SW480 (cell line): Measurements from ENCODE around the gene ITGB3.
"Not testable (repeated sequence)": the region's sequence is repeated elsewhere in the genome, so short reads cannot be mapped to it uniquely, and the experiment has no call there.

Source experiments
- DNase-seq: peaks from one replicate; pipeline ENCODE4 v3.0.0-alpha.2; 2016; ENCODE audit warnings: low spot score

The ITGB3 gene

DNA sequence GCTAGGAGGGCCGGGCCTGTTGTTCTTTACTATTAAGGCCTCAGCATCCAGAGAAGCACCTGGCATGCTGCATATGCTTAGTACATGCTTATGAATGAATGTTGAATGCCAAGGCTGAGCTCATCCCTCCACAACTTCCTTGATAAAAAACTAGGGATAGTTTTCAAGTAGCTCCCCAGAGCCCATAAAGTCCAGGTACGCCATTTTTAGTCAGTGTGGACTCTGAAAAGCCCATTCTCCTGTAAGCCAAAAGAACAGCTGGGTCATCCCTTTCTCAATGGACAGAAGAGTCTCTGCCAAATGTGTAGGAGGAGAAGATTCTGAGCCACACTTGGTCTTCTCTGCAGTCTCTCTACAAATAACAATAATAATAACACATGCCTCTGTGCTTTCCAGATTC is 8.9 kb upstream of the ITGB3 start:
- DNase-seq, result no peak

DNA sequence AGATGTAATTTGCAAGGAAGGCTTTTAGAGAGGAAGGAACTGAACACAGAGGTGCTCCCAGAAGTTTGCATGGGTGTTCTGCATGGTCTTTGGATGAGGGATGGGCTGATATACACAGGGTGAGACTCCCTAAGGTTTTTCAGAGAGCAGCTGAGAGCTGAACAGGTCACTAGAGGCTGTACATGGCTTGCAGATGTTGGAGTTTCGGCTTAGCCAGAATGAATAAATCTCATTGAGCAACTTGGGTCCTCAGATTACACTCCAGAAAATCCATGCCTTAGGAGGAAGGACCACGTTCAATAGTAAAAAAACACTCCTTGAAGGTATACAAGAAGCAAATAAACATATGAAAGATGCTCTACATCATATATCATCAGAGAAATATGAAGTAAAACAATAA is 7.5 kb upstream of the ITGB3 start:
- DNase-seq, result no peak

DNA sequence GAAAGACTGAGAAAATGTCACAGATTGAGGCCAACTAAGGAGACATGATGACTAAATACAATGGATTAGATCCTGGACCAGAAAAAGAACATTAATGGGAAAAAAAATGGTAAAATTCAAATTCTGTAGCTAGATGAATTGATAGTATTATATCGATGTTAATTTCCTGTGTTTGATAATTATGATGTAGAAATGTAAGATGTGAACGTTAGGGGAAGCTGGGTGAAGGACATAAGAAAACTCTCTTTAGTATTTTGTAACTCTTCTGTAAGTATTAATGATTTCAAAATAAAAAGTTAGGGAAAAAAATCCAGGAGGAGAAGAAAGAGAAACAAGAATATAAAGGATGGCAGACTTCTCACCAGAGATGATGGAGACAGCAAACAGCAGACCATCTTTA is 2.8 kb upstream of the ITGB3 start:
- no peak for DNase-seq

DNA sequence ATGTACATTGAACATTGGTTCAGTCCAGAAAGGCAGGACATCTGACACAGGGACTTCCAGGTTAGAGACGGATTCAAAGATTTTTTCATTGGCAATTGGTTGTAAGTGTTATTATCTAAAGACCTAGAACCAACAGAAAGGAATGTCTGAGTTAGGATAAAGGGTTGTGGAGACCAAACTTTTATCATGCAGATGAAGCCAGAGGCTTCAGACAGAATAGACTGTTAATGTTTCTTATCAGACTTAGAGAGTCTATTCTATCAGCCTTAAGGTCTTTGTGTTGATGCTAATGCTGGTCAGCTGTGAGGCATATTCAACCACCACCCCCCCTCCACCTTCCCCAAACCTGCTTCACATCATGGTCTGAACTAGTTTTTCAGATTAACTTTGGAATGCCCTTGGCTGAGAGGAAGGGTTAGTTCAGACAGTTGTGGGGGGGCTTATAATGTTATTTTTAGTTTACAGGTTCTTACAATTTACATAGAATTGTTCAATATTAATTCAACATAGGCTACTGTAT is 2.1 kb upstream of the ITGB3 start:
- no peak for DNase-seq

DNA sequence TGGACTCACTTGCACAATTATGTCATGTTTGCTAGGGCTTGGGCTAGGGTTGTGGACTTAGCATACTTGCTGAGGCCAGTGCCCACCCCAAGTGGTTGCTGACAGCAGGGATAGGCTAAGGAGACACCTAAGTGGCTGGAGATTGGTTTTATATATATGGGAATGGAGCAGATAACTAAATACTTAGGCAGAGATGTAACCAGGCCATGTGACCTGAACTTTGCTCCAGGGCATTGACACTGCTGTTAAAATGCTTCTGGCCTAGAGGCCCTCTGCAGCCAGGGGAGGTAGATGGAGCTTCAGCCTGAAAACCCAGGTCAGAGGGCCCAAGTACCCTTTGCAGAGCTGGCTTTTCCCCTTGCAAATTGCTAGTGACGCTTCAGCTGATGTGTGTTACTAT is 1.4 kb upstream of the ITGB3 start:
- DNase-seq, result no peak

DNA sequence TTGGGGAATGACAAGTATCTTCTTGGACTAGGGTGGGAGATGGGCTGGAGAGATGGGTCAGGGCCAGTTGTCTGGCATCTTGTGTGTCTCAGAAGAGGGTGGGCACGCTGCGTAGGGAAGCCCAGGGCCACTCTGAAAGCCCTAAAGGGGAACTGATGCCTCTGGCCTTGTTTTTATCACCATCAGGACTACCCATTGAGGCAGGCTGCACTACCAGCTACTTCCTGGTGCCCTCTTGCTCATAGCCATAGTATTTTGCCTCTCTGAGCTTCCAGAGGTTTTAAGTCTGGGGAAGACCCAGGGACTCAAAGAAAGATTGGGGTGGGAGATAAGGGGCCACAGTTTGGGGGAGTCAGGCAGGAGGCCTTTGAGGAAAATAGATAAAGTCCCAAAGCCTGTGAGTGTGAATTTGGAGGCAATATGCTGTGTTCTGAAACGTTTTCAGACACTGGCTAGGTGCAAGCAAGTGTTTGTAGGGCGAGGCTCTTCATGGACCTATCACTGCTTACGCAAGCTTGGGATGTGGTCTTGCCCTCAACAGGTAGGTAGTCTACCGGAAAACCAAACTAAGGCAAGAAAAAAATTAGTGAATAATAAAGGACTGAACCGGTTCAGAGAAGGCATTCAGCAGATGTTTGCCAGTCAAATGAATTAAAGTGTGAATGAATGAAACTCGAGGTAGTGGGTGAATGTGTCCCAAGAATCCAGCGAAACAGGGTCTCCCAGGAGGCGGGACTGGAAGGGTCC is 688 bp upstream of the ITGB3 start:
- no peak for DNase-seq

DNA sequence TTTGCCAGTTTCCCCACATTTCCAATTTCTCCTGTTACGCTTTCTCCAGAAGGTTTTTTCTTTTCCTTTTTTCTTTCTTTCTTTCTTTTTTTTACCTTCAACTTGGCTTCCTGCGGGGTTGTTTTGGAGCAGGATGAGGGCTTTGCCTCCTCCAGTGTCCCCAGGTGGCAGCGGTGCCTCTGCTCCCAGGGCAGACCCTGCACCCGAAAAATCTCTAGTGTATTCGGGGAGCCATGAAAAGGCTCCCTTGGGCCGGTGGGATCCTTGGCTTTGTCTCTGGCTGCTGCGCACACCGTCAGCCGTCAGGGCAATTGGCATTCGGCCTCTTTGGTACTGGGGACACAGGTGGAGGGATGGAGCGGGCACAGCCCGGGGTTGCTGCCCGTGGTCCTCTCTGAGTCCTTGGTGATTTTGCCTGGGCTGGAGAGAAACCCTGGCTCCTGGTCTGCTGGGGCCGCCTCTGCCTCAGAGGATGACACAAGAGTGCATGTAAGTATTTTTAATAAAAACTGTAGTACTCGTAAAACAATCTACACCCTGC is 846 bp downstream of the ITGB3 start:
- DNase-seq, result no peak

DNA sequence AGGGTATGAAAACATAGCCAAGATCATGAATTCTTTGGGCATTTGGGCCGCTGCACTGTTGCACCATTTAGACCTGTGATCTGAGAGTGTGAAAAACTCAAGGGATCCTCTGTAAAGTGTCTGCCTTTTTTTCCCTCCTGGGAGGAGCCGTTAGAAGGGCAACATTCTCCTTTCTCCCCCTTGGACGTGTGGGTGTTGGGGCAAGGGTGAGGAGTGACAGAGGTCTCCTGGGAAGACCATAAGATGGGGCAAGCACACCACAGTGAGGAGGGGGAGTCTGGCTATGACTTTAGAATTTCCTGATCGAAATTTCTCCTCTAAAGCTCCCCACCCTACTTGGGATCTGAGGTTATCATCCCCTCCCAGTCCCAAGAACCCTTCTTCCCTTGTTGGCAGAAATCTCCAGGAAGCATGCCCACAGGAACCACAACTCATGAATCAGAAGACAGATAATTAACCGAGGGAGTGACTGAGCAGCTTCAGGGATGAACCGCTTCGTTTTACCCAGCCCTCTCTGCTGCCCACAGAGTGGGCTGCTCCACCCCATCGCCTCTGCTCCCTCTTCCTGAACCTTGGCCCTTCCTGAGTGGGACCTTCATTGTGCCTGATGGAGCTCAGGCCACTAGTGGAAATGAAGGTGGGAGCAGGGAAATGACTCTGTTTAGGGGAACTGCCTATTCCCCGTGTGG is 4.2 kb downstream of the ITGB3 start:
- DNase-seq, result peak; percentile 68

DNA sequence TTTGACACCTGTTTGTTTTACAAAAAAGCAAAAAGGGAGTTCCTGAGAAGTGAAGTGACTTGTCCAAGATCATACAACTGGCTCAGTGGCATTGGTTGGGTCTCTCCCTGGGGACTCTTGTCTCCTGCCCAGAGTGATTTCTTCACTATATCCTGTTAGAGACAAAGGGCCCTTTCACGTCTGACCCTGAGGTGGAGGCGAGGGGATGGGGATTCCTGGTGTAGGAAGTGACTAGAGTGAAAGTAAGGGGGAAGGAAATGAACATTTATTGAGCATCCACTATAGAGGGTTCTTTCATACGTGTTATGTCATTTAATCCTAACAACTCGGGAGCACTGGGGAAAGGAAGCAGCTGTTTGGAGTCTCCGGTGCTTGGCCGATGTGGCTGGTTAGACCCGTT is 9.0 kb downstream of the ITGB3 start:
- no peak for DNase-seq

DNA sequence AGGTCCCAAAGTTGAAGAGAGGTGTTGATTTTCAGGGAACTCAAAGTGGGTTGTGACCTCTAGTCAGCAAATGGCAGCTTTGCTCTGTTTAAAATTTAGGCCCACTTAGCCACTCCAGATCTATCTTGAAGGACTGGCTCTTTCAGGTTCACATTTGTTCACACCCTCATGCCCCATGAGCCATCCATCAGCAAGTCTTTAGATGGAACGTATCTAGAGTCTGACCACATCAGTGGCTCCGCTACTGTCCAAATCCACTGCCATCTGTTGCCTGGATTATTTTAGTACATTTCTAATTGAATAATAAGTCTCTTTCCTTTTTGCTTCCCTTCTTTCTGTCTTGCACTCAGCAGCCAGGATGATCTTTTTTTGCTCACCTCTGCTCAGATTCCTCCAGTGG is 10.5 kb downstream of the ITGB3 start:
- no peak for DNase-seq

DNA sequence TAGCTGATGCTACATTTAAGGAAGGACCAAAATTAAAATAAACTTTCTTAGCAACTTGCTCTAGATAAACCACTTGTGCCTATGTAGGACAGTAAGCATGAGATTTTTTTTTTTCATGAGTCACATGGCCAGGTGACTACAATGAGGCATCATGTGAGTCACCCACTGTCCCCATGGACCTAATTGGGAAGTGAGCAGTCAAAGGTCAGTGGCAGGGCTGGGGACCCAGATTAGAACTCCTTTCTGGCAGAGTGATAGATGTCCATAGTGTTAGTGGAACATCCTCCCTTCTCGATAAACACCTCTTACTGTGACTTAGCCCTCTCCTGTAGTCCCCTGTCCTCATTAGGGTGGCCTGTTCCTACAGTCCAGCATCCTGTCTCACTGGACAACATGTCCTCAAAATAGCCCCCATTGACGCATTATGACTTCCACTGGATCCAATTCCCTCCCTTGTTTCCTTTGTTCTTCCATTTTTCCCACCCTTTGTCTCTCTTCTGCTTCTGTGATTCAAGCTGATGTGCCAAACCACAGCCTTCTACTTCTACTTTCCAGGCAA is 12.4 kb downstream of the ITGB3 start:
- DNase-seq, result peak; percentile 57

DNA sequence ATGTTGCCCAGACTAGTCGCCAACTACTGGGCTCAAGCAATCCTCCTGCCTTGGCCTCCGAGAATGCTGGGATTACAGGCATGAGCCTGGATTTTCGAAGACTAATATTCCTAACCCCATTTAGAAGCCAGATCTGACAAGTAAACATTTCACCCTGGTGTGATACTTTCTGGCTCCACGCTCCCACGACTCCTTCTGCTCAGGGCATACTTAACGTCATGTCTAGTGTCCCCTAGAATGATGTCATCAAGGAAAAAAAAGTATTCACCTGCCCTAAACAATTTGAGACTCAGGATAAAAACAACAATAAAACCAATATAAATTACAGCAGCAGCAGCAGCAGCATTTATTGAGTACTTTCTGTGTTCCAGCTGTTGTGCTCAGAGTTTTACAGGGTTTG is 13.2 kb downstream of the ITGB3 start:
- no peak for DNase-seq

DNA sequence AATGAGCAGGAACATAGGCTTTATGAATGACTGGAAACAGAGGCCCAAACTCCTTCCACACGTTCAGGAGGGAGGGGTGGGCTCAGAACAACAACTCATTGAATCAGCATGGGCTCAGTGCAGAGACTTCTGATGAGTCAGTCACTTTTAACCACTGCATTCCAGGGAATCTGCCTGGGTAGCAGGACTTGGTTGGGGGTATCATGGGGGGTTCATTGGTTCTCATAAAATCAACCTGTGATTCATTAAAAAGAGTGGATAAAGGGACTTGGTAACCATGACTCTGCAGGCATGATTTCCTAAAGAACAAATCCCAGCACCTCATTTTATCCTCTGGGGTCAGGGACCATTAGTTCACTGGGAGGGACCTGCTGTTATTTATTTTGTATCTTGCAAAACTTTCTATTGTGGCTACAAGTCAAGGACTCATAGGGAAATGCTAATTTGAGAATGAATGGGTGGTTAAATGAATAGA is 13.8 kb downstream of the ITGB3 start:
- peak; percentile 34 for DNase-seq

DNA sequence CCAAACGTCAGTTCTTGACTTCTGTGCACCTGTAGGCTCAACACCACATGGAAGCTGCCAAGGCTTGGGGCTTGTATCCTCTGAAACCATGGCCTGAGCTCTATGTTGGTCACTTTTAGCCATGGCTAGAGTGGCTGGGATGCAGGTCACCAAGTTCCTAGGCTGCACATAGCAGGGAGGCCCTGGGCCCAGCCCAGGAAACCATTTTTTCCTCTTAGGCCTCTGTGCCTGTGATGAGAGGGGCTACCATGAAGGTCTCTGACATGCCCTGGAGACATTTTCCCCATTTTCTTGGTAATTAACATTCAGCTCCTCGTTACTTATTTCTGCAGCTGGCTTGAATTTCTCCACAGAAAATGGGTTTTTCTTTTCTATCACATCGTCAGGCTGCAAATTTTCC is 15.3 kb downstream of the ITGB3 start:
- not testable (repeated sequence) for DNase-seq

DNA sequence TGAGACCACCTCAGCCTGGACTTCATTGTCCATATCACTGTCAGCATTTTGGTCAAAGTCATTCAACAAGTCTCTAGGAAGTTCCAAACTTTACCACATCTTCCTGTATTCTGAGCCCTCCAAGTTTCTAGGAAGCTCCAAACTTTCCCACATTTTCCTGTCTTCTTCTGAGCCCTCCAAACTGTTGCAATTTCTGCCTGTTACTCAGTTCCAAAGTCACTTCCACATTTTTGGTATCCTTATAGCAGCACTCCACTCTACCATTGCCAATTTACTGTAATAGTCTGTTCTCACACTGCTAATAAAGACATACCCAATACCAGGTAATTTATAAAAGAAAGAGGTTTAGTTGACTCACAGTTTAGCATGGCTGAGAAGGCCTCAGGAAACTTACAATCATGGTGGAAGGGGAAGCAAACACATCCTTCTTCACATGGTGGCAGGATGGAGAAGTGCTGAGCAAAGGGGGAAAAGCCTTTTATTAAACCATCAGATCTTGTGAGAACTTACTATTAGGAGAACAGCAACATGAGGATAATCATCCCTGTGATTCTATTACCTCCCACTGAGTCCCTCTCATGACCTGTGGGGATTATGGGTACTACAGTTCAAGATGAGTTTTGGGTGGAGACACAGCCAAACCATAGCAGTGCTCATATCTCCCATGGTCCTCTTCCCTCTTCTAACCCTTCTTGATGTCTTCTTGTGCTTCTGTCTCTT is 16.1 kb downstream of the ITGB3 start:
- not testable (repeated sequence) for DNase-seq

DNA sequence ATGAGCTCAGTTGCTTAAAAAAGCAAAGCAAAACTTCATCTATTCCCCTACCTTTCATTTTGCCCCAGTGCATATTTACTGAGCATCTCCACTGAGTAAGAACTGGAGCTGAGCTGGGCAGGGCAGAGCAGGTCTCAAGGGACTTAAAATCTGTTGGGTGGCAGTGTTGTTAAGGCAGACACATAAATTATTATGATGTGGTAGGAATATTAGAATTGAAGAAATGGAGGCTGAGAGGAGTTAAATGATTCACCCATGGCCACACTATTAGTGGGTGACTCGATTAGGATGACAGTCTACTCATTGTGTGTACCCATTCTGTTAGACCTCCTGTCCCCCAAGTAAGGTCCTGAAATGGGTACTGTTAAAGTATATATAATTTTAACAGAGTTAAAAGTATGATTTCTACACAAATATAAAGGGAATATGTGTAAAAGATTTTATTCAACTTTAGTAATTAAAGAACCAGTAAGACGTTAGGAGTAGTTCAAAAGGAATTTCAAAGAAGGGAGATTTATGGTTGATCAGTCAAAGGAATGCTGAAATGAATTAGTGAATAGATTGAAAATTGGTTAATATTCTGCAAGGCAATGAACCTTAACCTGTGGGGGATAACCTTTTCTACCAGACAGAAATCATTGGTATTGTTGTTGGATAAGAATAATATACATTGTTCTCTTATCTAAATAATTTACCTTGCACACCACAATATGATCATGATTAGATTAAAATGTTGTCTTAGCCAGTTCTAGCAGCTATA is 17.5 kb downstream of the ITGB3 start:
- no peak for DNase-seq

DNA sequence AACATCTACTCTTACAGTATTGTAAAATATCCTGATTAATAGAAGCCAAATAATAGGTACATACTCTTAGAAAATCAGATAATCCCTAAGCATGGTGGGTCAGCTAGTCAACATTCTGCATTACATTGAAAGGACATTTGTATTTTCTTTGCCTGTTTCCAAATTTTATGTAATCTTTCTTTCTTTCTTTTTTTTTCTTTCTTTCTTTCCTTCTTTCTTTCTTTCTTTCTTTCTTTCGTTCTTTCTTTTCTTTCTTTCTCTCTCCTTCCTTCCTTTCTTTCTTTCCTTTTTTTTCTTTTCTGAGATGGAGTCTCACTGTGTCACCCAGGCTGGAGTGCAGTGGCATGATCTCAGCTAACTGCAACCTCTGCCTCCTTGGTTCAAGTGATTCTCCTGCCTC is 18.9 kb downstream of the ITGB3 start:
- DNase-seq, result no peak

DNA sequence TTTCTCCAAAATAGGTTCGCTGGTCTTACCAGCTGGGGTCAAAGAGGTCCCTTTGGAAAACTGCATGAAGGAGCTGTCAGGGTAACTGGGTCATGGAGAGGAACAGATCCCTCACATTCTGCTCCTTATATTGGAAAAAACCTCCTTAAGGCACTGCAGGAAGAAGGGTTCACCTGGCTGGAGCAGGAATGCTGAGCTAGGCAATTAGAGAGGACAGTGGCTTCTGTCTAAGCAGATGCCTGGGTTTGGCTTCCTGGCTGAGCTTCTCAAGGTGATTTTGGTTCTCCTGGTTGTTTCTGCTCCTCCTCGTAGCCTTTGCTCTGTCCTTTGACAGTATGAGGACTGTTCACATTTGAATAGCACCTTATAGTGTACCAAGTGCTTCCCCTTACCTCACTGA is 19.6 kb downstream of the ITGB3 start:
- no peak for DNase-seq

DNA sequence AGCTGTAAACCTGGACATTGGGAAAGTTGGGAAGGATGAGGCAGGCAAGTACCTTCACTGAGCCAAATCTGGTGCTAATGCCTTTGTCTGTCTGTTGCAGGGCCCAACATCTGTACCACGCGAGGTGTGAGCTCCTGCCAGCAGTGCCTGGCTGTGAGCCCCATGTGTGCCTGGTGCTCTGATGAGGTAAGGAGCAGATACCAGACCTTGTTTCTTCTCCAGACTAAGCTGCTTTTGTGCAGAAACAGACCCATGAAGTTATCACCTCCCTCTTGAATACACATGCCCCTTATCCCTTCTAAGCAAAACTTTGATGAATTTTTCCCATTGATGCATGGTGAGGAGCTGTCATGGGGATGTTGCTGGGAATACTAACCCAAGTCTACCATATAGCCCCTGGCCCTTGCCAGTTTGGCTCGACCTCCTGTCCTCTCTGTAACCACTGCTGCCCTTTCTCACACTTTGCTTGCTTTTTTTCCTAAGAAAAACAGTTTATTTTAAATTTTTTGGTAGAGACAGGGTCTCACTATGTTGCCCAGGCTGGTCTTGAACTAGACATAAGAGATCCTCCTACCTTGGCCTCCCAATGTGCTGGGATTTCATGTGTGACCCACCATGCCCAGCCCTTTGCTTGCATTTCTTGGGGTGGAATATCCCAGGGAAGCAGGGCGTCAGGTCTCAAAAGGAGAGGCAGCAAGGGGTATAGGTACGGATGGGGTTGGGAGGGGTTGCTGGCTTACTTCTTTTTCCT is 20.9 kb downstream of the ITGB3 start:
- DNase-seq, result no peak

DNA sequence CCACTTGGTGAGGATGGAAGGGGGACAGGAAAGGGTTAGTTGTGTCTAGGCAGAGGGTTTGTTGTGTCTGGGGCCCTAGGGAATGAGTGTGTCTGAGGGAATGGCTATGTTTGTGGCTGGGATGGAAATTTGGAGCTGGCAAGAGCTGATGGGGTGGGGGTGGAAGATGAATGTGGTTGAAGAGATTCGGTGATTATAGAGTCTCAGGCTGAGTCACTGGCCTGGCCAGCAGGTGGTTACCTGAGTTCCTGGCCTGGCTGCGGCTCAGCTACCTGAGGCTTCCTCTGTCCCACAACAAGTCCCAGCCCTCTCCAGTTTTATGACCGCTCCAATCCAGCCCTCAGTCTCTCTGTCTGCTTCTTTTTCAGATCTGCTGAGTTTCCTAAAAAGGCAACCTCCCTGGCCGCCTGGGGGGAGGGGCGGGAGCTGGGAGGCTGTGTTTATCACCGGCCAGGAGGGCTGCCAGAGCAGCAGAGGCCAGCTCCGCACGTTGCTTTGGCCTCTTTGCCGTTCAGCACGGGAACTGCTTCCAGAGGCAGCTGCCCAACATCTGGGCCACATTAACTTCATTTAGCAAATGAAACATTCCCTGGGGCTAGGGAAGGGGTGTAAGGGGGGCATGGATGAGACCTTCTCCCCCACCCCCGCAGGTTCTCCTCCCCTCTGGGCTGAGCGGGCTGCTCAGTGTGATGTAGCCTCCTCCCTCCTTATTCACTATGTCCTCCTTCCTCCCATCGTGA is 21.8 kb downstream of the ITGB3 start:
- DNase-seq, result peak; percentile 54
